Muscle of leg (tissue), 11 donors: ENCODE data around the gene FPR2. TPM values are rescaled to one million over a fixed set of nuclear protein-coding genes. Genes with fewer than 3 reads are reported as not detected.

Experiments
- DNase-seq: peaks from one replicate; pipeline ENCODE4 v3.0.0; 2013
- H3K27ac ChIP-seq: one replicate; pipeline ENCODE4 v1.5.1; 2013; ENCODE audit warnings: mild to moderate bottlenecking, low read length, control low read depth
- H3K27me3 ChIP-seq: one replicate; pipeline ENCODE4 v1.6.1; 2013; ENCODE audit warnings: low read length; ENCODE audit not compliant: control insufficient read depth, insufficient read depth
- H3K36me3 ChIP-seq: one replicate; pipeline ENCODE4 v1.6.1; 2013; ENCODE audit warnings: low read length; ENCODE audit not compliant: control insufficient read depth, insufficient read depth
- H3K4me1 ChIP-seq: one replicate; pipeline ENCODE4 v1.6.1; 2013; ENCODE audit warnings: low read length; ENCODE audit not compliant: control insufficient read depth, insufficient read depth
- H3K4me3 ChIP-seq: one replicate; pipeline ENCODE4 v1.5.1; 2013; ENCODE audit warnings: low read length, control low read depth
- H3K9me3 ChIP-seq: replicated peaks from 2 replicates; pipeline ENCODE4 v1.6.1; 2013; ENCODE audit warnings: low read depth, low read length; ENCODE audit not compliant: control insufficient read depth
- WGBS: methylation state at CpG from one replicate; pipeline ENCODE4 v1.1.5; 2013; ENCODE audit warnings: missing lambda C conversion rate; ENCODE audit not compliant: insufficient coverage; 5-methylcytosine and 5-hydroxymethylcytosine counted together
- polyA plus RNA-seq, 8 donors: library from polyadenylated mRNA; unstranded; fragments of 120-200 nt; gene quantifications; one replicate each; pipeline versions ENCODE4 v1.2.1 to v1.2.3, GENCODE V29; 2013; ENCODE audit warnings: inconsistent platforms in 1 of 8, low replicate concordance in 1 of 8; ENCODE audit not compliant: insufficient read length in 8 of 8, insufficient read depth in 1 of 8
- total RNA-seq: library from RNA; stranded (reverse); fragments of 120-200 nt; gene quantifications from one replicate; pipeline ENCODE4 v1.2.4, GENCODE V29; 2013

Gene FPR2
- total and polyA plus RNA-seq, 9 donors, result 0.09 to 0.73 (median 0.33) TPM

DNA sequence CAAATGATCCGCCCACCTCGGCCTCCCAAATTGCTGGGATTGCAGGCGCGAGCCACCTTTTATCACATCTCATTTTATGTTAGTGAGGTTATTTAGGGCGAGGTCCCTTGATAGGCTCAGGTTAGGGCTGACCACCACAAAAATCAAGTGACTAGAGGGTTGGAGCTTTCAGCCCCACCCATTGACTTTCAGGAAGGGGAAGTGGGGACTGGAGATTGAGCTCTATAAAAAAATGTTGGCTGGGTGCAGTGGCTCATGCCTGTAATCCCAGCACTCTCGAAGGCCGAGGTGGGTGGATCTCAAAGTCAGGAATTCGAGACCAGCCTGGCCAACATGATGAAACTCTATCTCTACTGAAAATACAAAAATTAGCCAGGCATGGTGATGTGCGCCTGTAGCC lies 54.1 kb downstream of the FPR2 start:
- H3K27ac ChIP-seq, result no peak overlapping the region
- H3K4me1 ChIP-seq, result no peaks in the 10 kb centered on the region
- DNase-seq, result no peak

DNA sequence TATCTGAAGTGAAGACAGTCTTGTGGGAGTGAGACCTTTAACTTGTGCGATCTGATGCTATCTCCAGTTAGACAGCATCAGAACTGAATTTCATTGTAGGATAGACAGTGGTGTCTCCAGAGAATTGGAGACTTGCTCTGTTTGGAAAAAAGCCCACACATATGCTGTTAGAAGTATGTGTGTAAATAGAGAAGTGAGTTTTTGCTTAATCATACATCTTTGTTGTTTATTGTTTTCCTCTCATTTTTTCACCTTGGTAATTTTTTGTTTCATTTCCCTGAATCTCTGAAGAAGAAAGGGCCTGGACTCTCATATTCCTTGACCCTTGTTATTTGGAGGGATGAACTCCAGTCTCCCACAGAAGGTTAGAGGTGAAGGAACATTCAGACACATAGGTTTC lies 55.7 kb downstream of the FPR2 start:
- Histone ChIP-seq H3K4me1 (no peaks in the 10 kb centered on the region), H3K27ac (no peak overlapping the region), H3K9me3 (no peaks in the 10 kb centered on the region), H3K27me3 (no peaks in the 10 kb centered on the region), H3K4me3 (no peak overlapping the region), H3K36me3 (no peaks in the 10 kb centered on the region)
- DNase-seq, result peak; percentile 40
- 100% methylated on average over 1 of the region's 1 CpG for WGBS

More for the DNA sequence above, 54.1 kb downstream of the FPR2 start:
- H3K4me3 ChIP-seq, result no peak overlapping the region
- no peaks in the 10 kb centered on the region for H3K9me3 ChIP-seq
- no peaks in the 10 kb centered on the region for H3K36me3 ChIP-seq
- 83% methylated on average over 3 of the region's 9 CpGs for WGBS
- no peaks in the 10 kb centered on the region for H3K27me3 ChIP-seq

DNA sequence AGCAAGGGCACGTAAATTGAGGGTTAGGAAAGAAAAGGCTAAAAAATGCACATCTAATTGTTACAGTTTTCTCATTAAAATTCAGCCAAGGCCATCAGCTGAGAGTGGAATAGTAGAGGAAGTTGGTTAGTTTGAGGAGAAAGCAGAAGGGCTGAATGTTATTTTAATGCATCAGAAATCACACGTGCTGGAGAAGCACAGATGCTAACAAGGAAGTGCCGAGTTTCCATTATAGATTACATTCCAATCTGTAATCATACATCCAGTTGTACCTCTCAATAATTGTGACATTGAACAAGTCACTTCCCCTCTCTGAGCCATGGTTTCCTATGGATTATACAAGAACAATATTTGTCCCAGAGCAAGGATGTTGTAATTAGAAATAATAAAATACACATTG lies 59.0 kb downstream of the FPR2 start:
- no peak overlapping the region for H3K27ac ChIP-seq
- WGBS, result 100% methylated on average over 1 of the region's 3 CpGs
- peak; percentile 46 for DNase-seq
- H3K36me3 ChIP-seq, result no peaks in the 10 kb centered on the region
- no peak overlapping the region for H3K4me3 ChIP-seq
- H3K4me1 ChIP-seq, result peaks cover 2% of the 10 kb centered on the region
- H3K27me3 ChIP-seq, result no peaks in the 10 kb centered on the region
- no peaks in the 10 kb centered on the region for H3K9me3 ChIP-seq

Other genes starting within 250 kb of the FPR2 start
- gene SIGLEC6, start 229.5 kb upstream of the FPR2 start, total RNA-seq, result 0.22 TPM
- under 1 TPM in 4 of 8 donors, not detected in 4; 0.07 to 0.29 (median 0.18) TPM for gene SIGLEC6, start 229.5 kb upstream of the FPR2 start, polyA plus RNA-seq
- 6.6 TPM for gene ZNF175, start 189.9 kb upstream of the FPR2 start, total RNA-seq
- 1 to 10 TPM; 6.5 to 9.7 (median 7.7) TPM for gene ZNF175, start 189.9 kb upstream of the FPR2 start, polyA plus RNA-seq
- gene SIGLEC5, start 130.8 kb upstream of the FPR2 start, total RNA-seq, result 0.13 TPM
- under 1 TPM; 0.15 to 0.75 (median 0.48) TPM for gene SIGLEC5, start 130.8 kb upstream of the FPR2 start, polyA plus RNA-seq
- gene SIGLEC14, start 114.4 kb upstream of the FPR2 start, total RNA-seq, result 0.58 TPM
- gene SIGLEC14, start 114.4 kb upstream of the FPR2 start, polyA plus RNA-seq, result 1 to 10 TPM; 1.1 to 2.7 (median 1.5) TPM
- gene SPACA6, start 67.8 kb upstream of the FPR2 start, total RNA-seq, result 9.3 TPM
- 10 to 100 TPM in 3 of 8 donors, 1 to 10 TPM in 5; 6.1 to 15.2 (median 9.8) TPM for gene SPACA6, start 67.8 kb upstream of the FPR2 start, polyA plus RNA-seq
- gene HAS1, start 37.2 kb upstream of the FPR2 start, total RNA-seq, result 0.35 TPM
- gene HAS1, start 37.2 kb upstream of the FPR2 start, polyA plus RNA-seq, result under 1 TPM; 0.06 to 0.39 (median 0.13) TPM
- gene FPR1, start 9.3 kb upstream of the FPR2 start, total RNA-seq, result 0.66 TPM
- 1 to 10 TPM; 1.1 to 3.2 (median 1.9) TPM for gene FPR1, start 9.3 kb upstream of the FPR2 start, polyA plus RNA-seq
- 0.22 TPM for gene FPR3, start 34.0 kb downstream of the FPR2 start, total RNA-seq
- gene FPR3, start 34.0 kb downstream of the FPR2 start, polyA plus RNA-seq, result under 1 TPM; 0.17 to 0.84 (median 0.31) TPM
- 15.6 TPM for gene ZNF577, start 126.8 kb downstream of the FPR2 start, total RNA-seq
- 10 to 100 TPM; 12.5 to 19.7 (median 17.9) TPM for gene ZNF577, start 126.8 kb downstream of the FPR2 start, polyA plus RNA-seq
- gene ZNF649, start 143.8 kb downstream of the FPR2 start, total RNA-seq, result 12.0 TPM
- gene ZNF649, start 143.8 kb downstream of the FPR2 start, polyA plus RNA-seq, result 10 to 100 TPM in 6 of 8 donors, 1 to 10 TPM in 2; 8.6 to 13.7 (median 11.5) TPM
- 6.9 TPM for gene ZNF613, start 166.3 kb downstream of the FPR2 start, total RNA-seq
- 1 to 10 TPM; 4.6 to 6.9 (median 6.0) TPM for gene ZNF613, start 166.3 kb downstream of the FPR2 start, polyA plus RNA-seq
- 9.9 TPM for gene ZNF350, start 225.7 kb downstream of the FPR2 start, total RNA-seq
- 1 to 10 TPM; 6.2 to 8.2 (median 7.0) TPM for gene ZNF350, start 225.7 kb downstream of the FPR2 start, polyA plus RNA-seq
- gene ZNF615, start 247.0 kb downstream of the FPR2 start, total RNA-seq, result 12.3 TPM
- 10 to 100 TPM in 2 of 8 donors, 1 to 10 TPM in 6; 7.1 to 10.5 (median 8.8) TPM for gene ZNF615, start 247.0 kb downstream of the FPR2 start, polyA plus RNA-seq